Nephron progenitor cell (in vitro differentiated cells): Measurements from ENCODE around the gene NFE2L2.

Source experiments
- DNase-seq: peaks from one replicate; pipeline ENCODE4 v3.0.0; 2021
- H3K27ac Mint-ChIP-seq: 2 replicates; pipeline ENCODE4 v1.8.0; 2021; ENCODE audit warnings: mild to moderate bottlenecking, moderate library complexity, mixed read lengths
- H3K27me3 Mint-ChIP-seq: 2 replicates; pipeline ENCODE4 v1.8.0; 2021; ENCODE audit warnings: mild to moderate bottlenecking, low read depth, mixed read lengths; ENCODE audit not compliant: poor library complexity
- H3K36me3 Mint-ChIP-seq: 2 replicates; pipeline ENCODE4 v1.8.0; 2021; ENCODE audit warnings: low read depth, mixed read lengths
- H3K4me1 Mint-ChIP-seq: 2 replicates; pipeline ENCODE4 v1.8.0; 2021; ENCODE audit warnings: mixed read lengths
- H3K4me3 Mint-ChIP-seq: 2 replicates; pipeline ENCODE4 v1.8.0; 2021; ENCODE audit warnings: mild to moderate bottlenecking, moderate library complexity, mixed read lengths
- H3K9me3 Mint-ChIP-seq: 2 replicates; pipeline ENCODE4 v1.8.0; 2021; ENCODE audit warnings: mild to moderate bottlenecking, moderate library complexity, mixed read lengths
- CTCF ChIP-seq: fragments of 200-600 bp; sonication (generic); IDR thresholded peaks from 2 replicates; pipeline ENCODE4 v1.5.0; 2021; ENCODE audit warnings: antibody characterized with exemption

The NFE2L2 gene

GRCh38 chr2:177242121-177242987, 22.2 kb downstream of the NFE2L2 start:
- Mint-ChIP-seq H3K27me3 (no peaks in the 10 kb centered on the region), H3K36me3 (peaks cover 24% of the 10 kb centered on the region), H3K4me3 (peak overlapping the region; percentile 15), H3K4me1 (peaks cover 39% of the 10 kb centered on the region), H3K9me3 (no peaks in the 10 kb centered on the region), H3K27ac (peak overlapping the region; percentile 92)
- TF ChIP-seq CTCF = no peak
- no peak for DNase-seq

- no peak for DNase-seq
- Mint-ChIP-seq H3K4me3 (peak overlapping the region; percentile 16), H3K9me3 (no peaks in the 10 kb centered on the region), H3K4me1 (peaks cover 39% of the 10 kb centered on the region), H3K27ac (peak overlapping the region; percentile 92), H3K36me3 (peaks cover 24% of the 10 kb centered on the region), H3K27me3 (no peaks in the 10 kb centered on the region)
- no peak for TF ChIP-seq CTCF
Observed at GRCh38 chr2:177241711-177242120, 22.8 kb downstream of the NFE2L2 start.

GRCh38 chr2:177239932-177240630, 24.4 kb downstream of the NFE2L2 start:
- H3K36me3 Mint-ChIP-seq = peaks cover 31% of the 10 kb centered on the region
- DNase-seq = no peak
- TF ChIP-seq CTCF = no peak
- H3K4me1 Mint-ChIP-seq = peaks cover 39% of the 10 kb centered on the region
- H3K9me3 Mint-ChIP-seq = no peaks in the 10 kb centered on the region
- no peaks in the 10 kb centered on the region for H3K27me3 Mint-ChIP-seq
- peak overlapping the region; percentile 34 for H3K27ac Mint-ChIP-seq
- no peak overlapping the region for H3K4me3 Mint-ChIP-seq

GRCh38 chr2:177239053-177239452, 25.5 kb downstream of the NFE2L2 start:
- no peak for DNase-seq
- peak overlapping the region; percentile 80 for H3K27ac Mint-ChIP-seq
- no peaks in the 10 kb centered on the region for H3K27me3 Mint-ChIP-seq
- H3K4me3 Mint-ChIP-seq = no peak overlapping the region
- H3K36me3 Mint-ChIP-seq = peaks cover 24% of the 10 kb centered on the region
- no peaks in the 10 kb centered on the region for H3K9me3 Mint-ChIP-seq
- TF ChIP-seq CTCF = no peak
- H3K4me1 Mint-ChIP-seq = peaks cover 39% of the 10 kb centered on the region

GRCh38 chr2:177237932-177238331, 26.6 kb downstream of the NFE2L2 start:
- Mint-ChIP-seq H3K4me1 (peaks cover 32% of the 10 kb centered on the region), H3K36me3 (peaks cover 31% of the 10 kb centered on the region), H3K27me3 (no peaks in the 10 kb centered on the region), H3K27ac (no peak overlapping the region), H3K9me3 (no peaks in the 10 kb centered on the region), H3K4me3 (no peak overlapping the region)
- TF ChIP-seq CTCF = no peak
- no peak for DNase-seq
